Measurements from ENCODE around the gene IL37. TPM values are rescaled to one million over a fixed set of nuclear protein-coding genes. Genes with fewer than 3 reads are reported as not detected.

IL37 gene
- total and polyA plus RNA-seq, 2 of the 13 experiments (the other 11 are each of a cell fraction or from before 2014, with no cell fraction given), result not detected

DNA sequence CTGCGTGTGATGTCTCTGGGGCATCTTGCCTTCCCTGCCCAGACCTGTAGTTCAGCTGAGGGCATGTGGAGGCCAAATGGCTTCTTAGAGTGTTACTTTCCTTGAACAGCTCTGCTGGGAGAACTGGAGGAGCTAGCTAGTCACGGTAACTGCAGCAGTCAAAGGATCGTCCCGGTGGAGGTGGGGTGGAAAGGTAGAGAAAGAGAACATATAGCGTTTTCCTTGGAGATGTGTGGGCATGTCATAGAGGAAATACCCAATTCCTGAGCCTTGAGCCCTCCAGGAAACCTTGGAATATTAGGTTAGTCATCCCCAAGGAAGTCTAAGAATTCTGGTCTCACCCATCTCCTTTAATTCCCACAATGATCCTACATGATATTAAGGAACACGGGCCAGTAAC is 33.5 kb upstream of the IL37 start:
- no peak overlapping the region for H2AFZ ChIP-seq (ENCODE audit: low read length)
- ATAC-seq, result no peak
- no peaks in the 10 kb centered on the region for H3K9me3 ChIP-seq (ENCODE audit: low read length)
- no peaks in the 10 kb centered on the region for H3K79me2 ChIP-seq (ENCODE audit: insufficient read depth, low read length)
- no peak overlapping the region for H3K9ac ChIP-seq (ENCODE audit: insufficient read depth, low read depth, low read length)
- no peak overlapping the region for H3K27ac ChIP-seq (ENCODE audit: extremely low read length, insufficient read depth, low read length)
- BruUV-seq (replicated peaks), result no TSS peak
- no peak for TF ChIP-seq ZSCAN12 (CRISPR knock-in tag; IDR thresholded peaks at IDR 0.05)
- TF ChIP-seq, protein P1, sequence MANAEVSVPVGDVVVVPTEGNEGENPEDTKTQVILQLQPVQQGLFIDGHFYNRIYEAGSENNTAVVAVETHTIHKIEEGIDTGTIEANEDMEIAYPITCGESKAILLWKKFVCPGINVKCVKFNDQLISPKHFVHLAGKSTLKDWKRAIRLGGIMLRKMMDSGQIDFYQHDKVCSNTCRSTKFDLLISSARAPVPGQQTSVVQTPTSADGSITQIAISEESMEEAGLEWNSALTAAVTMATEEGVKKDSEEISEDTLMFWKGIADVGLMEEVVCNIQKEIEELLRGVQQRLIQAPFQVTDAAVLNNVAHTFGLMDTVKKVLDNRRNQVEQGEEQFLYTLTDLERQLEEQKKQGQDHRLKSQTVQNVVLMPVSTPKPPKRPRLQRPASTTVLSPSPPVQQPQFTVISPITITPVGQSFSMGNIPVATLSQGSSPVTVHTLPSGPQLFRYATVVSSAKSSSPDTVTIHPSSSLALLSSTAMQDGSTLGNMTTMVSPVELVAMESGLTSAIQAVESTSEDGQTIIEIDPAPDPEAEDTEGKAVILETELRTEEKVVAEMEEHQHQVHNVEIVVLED (CRISPR knock-in tag; IDR thresholded peaks at IDR 0.05; ENCODE audit: borderline replicate concordance), result no peak
- TF ChIP-seq, protein P2, sequence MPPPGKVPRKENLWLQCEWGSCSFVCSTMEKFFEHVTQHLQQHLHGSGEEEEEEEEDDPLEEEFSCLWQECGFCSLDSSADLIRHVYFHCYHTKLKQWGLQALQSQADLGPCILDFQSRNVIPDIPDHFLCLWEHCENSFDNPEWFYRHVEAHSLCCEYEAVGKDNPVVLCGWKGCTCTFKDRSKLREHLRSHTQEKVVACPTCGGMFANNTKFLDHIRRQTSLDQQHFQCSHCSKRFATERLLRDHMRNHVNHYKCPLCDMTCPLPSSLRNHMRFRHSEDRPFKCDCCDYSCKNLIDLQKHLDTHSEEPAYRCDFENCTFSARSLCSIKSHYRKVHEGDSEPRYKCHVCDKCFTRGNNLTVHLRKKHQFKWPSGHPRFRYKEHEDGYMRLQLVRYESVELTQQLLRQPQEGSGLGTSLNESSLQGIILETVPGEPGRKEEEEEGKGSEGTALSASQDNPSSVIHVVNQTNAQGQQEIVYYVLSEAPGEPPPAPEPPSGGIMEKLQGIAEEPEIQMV (CRISPR knock-in tag; IDR thresholded peaks at IDR 0.05; ENCODE audit: low read depth), result no peak
- no peak for TF ChIP-seq NR2F1 (CRISPR knock-in tag; IDR thresholded peaks at IDR 0.05)
- no peak for TF ChIP-seq DNMT1 (CRISPR knock-in tag; IDR thresholded peaks at IDR 0.05)
- no peak for TF ChIP-seq REPIN1 (CRISPR knock-in tag; IDR thresholded peaks at IDR 0.05; ENCODE audit: borderline replicate concordance, low read depth)
- no peak for TF ChIP-seq SNAI1 (CRISPR knock-in tag; IDR thresholded peaks at IDR 0.05; ENCODE audit: borderline replicate concordance)
- ChIA-PET CTCF (ENCODE audit: low intra/inter-chr PET ratio, low total read pairs) (no interaction called here), POLR2A (no interaction called here)
- in situ Hi-C loops (cut with HindIII; ENCODE audit: extremely low pct_ligation_motif_present, low pct_unique_long_range_greater_than_20kb) (loop anchor here (5.0 kb wide), 1 partner anchor 125 kb away; no protein-coding TSS in a partner anchor), intact Hi-C loops (cut with micrococcal nuclease; ENCODE audit: unreplicated experiment) (no loop called here)
- no peak overlapping the region for H3K4me2 ChIP-seq (ENCODE audit: low read depth, low read length)
- no peak for DNase-seq (ENCODE audit: low spot score)
- no peaks in the 10 kb centered on the region for H4K20me1 ChIP-seq (ENCODE audit: insufficient read depth, low read length)
- H3K27me3 ChIP-seq (ENCODE audit: control insufficient read depth in 1 of 2, insufficient read depth in 2 of 2, low read length in 2 of 2), result peaks cover 0 to 12% of the 10 kb centered on the region in 2 experiments; a peak in 1 of 5 replicates
- H3K36me3 ChIP-seq (replicated peaks in 1 of 2; ENCODE audit: control insufficient read depth in 1 of 2, insufficient read depth in 2 of 2, low read length in 2 of 2), result no peaks in the 10 kb centered on the region
- FAIRE-seq, result no peak
- WGBS (ENCODE audit: low lambda C conversion rate), result 76% methylated on average over 6 of the region's 6 CpGs
- H3K4me1 ChIP-seq (ENCODE audit: insufficient read depth, low read length), result peaks cover 28% of the 10 kb centered on the region
- H3K4me3 ChIP-seq (replicated peaks in 1 of 3; ENCODE audit: insufficient read depth in 1 of 3, low read depth in 2 of 3, low read length in 3 of 3), result no peak overlapping the region

Measured in HepG2 (cell line).